ENCODE measurements around the gene VWA8.
"Not testable (repeated sequence)": the region's sequence is repeated elsewhere in the genome, so short reads cannot be mapped to it uniquely, and the experiment has no call there.

VWA8 gene

GRCh38 chr13:41554626-41555386 is 406.1 kb downstream of the VWA8 start:
- peak; percentile 9 for DNase-seq (ENCODE audit: low spot score)

GRCh38 chr13:41554180-41554579 is 406.7 kb downstream of the VWA8 start:
- no peak for DNase-seq (ENCODE audit: low spot score)

GRCh38 chr13:41552031-41552430 is 408.9 kb downstream of the VWA8 start:
- DNase-seq (ENCODE audit: low spot score), result no peak

DNA sequence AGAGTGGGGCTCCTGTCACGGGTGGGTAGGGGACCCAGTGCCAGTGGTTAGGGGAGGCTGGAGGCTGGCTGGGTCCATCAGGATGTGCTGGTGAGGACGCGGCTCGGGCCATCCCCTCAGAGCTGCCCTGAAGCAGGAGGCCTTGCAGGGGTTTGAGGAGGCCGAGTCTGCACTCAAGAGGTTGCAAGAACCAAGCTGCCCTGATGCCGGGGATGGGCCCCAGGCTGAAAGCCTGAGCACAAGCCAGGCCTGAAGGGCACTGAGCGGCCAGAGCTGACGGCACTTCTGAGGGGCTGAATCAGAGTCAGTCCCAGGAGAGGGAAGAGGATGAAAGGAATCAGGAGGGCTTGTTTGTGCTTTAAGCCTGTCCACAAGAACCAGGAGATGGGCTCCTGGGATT is 410.6 kb downstream of the VWA8 start:
- DNase-seq (ENCODE audit: low spot score), result no peak

GRCh38 chr13:41549491-41549890 is 411.4 kb downstream of the VWA8 start:
- DNase-seq (ENCODE audit: low spot score), result no peak

DNA sequence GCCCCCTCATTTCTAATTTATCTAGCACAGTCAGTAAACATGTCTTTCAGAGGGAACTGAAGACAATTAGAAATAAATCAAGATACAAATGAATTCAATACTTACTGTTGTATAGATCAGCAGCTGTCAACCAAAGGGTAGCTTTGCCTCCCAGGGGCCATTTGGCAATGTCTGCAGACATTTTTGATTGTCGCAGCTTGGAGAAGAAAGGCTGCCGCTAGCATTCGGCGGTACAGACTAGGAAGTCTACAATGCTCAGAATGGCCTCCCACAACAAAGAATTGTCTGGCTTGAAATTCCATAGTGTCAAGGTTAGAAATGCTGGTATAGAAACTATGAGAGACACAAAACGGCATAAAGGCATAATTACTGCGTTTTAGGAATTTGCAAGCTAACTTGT is 412.0 kb downstream of the VWA8 start:
- DNase-seq (ENCODE audit: low spot score), result no peak

DNA sequence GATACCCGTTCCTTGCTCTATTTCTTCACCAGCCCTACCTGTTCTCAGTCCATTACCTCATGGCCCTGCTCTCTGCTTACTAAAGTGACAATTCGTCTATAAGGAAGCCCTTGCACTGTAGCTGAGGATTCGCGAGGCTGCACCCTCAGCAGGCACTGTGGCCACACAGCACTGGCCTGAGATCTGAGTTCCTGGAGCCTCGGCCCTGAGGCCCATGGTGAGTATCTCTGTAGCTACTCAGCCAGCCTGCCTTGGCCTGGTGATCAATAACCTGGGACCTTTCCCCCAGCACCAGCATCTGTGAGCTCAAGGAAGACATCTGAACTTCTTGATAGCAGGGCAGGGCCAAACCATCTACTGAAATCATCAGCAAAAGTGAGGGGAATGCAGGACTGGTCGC is 412.9 kb downstream of the VWA8 start:
- no peak for DNase-seq (ENCODE audit: low spot score)

DNA sequence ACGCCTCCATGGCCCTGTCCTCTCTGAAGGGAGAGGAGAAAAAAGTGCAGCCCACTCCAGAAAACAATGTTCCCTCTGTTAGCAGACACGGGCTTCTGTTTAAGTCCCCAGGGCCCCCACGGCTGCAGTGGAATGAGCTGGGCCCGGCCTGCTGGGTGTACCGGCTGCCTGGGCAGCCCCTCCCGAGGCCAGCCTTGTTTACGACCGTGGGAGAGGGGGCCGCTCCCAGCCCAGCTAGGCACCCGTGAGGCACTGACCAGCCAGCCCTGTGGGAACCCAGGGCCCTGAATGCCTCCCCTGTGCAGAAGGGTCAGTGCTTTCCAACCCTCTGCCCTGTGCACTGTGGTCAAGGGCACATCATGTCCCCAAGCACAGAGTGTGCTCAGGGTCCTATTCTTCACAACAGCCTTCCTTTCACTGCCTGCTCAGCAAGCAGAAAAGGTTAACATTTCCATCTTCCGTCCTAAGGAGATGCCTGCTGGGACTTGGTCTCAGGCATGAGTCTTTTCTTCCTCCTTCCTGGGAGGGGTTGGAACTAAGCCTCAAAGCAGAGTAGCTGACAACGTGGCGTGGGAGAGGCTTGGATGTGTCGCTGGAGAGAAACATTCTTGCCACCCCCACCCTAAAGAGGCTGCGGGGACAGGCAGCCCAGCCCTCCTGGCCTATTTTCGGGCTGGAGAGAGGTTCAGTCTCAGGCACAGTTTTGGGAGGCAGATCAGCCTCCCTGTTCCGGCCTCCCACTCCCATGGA is 413.5 kb downstream of the VWA8 start:
- DNase-seq (ENCODE audit: low spot score), result peak; percentile 31

- peak; percentile 88 for DNase-seq (ENCODE audit: low spot score)
Measured at GRCh38 chr13:41546372-41547190, 414.3 kb downstream of the VWA8 start.

- DNase-seq (ENCODE audit: low spot score), result no peak
Measured at GRCh38 chr13:41545432-41545707, 415.5 kb downstream of the VWA8 start.

DNA sequence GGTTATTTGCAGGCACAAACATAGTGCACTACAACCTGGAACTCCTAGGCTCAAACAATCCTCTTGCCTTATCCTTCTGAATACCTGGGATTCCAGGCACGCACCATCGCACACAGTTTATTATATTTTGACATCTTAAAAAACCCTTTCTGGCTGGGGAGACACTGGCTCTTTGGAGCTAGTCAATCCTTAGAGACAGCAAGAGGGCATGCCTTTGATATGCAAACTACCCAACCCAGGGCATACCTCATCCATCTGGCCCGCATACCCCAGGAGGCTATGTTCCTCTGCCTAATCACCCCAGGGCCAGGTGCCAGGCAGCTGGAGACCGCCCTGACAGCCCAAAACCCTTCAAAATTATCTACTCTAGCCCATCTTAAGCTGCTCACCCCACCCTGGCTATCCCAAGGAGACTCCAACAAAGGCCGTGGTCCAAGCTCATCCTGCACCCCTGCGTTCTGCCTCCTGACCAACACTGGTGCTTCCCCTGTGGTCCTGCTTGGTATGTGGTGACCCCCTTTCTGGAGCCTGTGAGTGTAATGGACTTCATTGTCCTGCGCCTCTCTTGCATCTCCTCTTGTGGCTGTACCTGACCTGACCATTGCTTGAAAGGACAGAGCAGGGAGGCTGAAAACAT is 417.1 kb downstream of the VWA8 start:
- DNase-seq (ENCODE audit: low spot score), result peak; percentile 85

- not testable (repeated sequence) for DNase-seq (ENCODE audit: low spot score)
Measured at GRCh38 chr13:41542799-41543198, 418.1 kb downstream of the VWA8 start.

DNA sequence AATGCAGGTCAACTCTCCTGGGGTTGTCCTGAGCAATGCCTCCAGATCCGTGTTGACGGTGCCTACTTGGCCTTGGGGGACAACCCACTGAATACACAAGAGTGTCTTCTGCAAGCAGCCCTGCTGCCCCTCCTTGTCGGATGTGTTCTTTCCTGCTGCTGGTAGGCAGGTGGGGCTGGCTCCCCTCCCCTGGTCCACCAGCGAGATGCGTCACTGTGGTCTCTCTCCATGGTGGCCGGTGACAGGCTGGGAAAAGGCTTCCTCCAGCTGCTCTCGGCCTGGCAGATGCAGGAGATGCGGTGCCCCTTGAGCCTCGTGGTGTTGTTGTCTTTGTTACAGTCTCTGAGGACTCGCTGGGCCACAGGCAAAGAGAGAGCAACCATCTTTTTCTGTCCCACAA is 418.6 kb downstream of the VWA8 start:
- no peak for DNase-seq (ENCODE audit: low spot score)

GRCh38 chr13:41541142-41541938 is 419.6 kb downstream of the VWA8 start:
- no peak for DNase-seq (ENCODE audit: low spot score)

GRCh38 chr13:41540240-41540639 is 420.7 kb downstream of the VWA8 start:
- not testable (repeated sequence) for DNase-seq (ENCODE audit: low spot score)

DNA sequence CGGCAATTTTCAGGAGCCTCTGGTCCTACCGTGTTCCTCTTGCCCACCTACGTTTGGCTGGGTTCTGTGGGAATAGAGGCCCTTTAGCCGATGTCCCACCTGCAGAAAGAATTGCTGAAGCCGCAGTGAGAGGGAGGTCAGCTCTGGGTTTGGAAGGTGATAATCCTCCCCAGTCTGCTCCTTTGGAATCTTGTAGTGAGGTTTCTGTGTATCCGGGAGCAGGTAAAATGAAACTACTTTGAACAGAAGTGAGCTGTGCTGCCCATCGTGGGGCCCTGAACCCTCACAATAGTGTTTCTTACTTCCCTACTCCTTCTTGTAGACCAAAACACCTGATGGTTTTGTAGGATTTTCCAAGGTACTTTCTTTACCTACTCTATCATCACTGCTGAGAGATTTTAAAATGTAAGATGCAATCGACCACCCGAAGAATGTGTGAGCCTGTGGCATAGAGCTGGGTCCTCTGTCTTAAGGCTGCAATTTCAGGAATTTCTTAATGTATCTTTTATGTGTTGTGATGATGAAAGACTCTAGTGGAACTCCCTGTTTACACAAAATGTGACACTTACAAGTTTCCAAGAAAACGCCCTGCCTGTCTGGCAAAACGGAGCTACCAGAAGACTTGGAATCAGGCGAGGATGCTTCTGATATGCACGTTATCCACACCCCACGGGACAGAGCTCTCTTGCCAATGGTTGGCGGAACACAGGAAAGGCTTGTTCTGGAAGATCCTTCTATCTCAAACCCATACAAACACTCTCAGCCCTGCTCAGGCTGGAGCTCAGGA is 427.4 kb downstream of the VWA8 start:
- DNase-seq (ENCODE audit: low spot score), result no peak

DNA sequence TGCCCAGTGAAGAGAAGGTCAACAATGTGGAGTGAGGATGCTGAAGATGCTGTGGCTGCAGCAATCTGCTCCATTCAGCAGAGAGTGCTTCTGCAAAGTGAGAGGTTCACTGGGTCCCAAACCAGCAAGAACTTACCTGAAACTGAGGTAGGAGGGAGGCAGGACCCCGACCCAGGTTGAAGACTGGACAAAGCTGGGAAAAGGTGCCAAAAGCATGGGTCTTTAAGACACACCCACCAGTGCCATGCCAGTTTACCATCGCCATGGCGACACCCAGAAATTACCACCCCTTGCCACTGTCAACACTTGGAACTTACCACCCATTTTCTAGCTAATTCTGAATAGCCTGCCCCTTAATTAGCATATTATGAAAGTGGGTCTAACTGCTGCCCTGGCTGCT is 432.9 kb downstream of the VWA8 start:
- no peak for DNase-seq (ENCODE audit: low spot score)

DNA sequence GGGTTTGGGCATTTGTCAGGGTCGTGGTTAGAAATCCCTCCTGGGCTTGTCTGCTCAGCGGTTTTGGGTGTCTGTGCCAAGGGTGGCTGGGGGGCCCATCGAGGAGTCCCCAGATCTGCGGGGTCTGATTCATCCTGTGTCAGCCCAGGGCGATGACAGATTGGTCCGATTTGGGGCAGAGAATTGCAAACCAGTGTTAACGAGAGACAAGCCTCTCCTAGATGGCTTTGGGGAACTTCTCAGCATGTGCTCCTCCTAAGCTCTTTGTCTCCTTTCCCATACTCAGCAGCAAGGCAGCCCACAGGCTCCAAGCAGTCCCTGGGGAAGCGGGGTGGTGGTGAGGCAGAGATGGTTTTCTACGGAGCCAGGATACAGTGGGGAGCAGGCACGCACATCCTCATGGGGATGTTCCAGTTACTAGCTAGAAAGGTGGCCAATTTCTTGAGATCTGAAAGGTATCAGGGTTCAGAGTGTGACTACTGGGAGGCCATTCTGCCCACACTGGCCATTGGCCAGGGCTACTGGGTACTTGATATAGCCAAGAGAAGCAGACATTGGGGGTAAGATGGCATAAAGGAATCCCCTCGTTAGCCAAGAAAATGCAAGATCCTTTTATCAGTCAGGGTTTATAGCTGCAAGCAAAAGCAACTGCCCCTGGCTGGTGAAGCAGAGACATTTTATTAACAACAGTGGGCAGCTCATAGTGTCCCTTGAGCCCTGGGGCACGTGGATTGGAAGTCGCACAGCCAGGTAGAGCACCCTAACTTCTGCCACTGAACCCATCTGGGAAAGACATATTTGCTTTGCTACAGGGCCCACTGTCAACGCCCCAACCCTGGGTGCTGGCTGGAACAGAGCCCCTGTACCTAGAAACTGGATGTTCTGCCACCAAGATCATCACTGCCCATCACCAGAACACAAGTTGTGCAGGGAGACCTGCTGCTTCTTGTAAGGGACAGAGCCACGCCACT is 440.0 kb downstream of the VWA8 start:
- no peak for DNase-seq (ENCODE audit: low spot score)

DNA sequence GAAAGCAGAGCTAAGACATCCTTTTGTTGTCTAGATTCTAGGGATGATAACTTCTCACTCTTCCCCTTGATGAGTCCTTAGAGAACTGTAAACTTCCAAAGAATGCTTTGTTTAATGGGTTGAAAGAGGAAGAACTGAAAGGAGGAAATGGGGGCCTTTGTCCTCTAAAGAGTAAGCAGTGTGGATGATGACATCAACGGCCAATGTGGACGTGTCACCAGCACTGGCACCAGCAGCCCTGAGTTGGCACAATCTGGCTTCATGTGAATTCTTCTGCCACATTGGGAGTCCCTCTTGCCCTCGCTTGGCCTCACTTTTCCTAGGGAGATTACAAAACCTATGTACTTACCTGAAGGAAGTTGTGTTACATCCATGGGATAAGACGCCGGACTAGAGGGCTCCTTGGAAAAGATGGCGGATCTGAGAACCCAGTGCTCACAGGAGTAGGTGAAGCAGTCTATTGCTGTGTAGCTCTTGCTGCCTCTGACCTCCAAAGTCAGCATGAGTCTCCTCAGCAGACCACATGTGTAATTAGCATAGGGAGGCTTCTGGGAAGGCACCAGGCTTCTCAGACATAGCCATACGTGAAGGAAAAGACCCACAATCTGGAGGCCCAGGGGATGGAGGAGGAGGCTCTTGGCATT is 440.8 kb downstream of the VWA8 start:
- no peak for DNase-seq (ENCODE audit: low spot score)
